ENCODE measurements around the gene IL32.

The IL32 gene

GRCh38 chr16:3027983-3028715 lies 37.3 kb upstream of the IL32 start:
- DNase-seq (ENCODE audit: low read depth), result peak; percentile 77

GRCh38 chr16:3028716-3029319 lies 36.6 kb upstream of the IL32 start:
- no peak for DNase-seq (ENCODE audit: low read depth)

- DNase-seq (ENCODE audit: low read depth), result no peak
Measured at GRCh38 chr16:3029491-3030221, 35.8 kb upstream of the IL32 start.

GRCh38 chr16:3030222-3031212 lies 34.9 kb upstream of the IL32 start:
- DNase-seq (ENCODE audit: low read depth), result no peak

- no peak for DNase-seq (ENCODE audit: low read depth)
Measured at GRCh38 chr16:3032624-3033023, 32.8 kb upstream of the IL32 start.

- DNase-seq (ENCODE audit: low read depth), result no peak
Measured at GRCh38 chr16:3035289-3035971, 30.0 kb upstream of the IL32 start.

- DNase-seq (ENCODE audit: low read depth), result no peak
Measured at GRCh38 chr16:3035972-3036725, 29.3 kb upstream of the IL32 start.

- DNase-seq (ENCODE audit: low read depth), result no peak
Measured at GRCh38 chr16:3036726-3037315, 28.6 kb upstream of the IL32 start, which contains the start of gene BICDL2. BICDL2 (minus strand) TSS chr16:3036944; CDS start chr16:3035496, 1,448 bp downstream.

GRCh38 chr16:3038256-3038655 lies 27.2 kb upstream of the IL32 start:
- no peak for DNase-seq (ENCODE audit: low read depth)

GRCh38 chr16:3038896-3039295 lies 26.5 kb upstream of the IL32 start:
- DNase-seq (ENCODE audit: low read depth), result no peak

GRCh38 chr16:3042376-3042775 lies 23.1 kb upstream of the IL32 start:
- DNase-seq (ENCODE audit: low read depth), result no peak

GRCh38 chr16:3044708-3045107 lies 20.7 kb upstream of the IL32 start:
- DNase-seq (ENCODE audit: low read depth), result no peak

GRCh38 chr16:3045758-3046640 lies 19.4 kb upstream of the IL32 start, which contains the start of gene MMP25:
MMP25 (plus strand) TSS chr16:3046561; CDS start chr16:3046918, 357 bp downstream.
- no peak for DNase-seq (ENCODE audit: low read depth)

GRCh38 chr16:3046641-3047386 lies 18.6 kb upstream of the IL32 start:
- no peak for DNase-seq (ENCODE audit: low read depth)

- no peak for DNase-seq (ENCODE audit: low read depth)
Measured at GRCh38 chr16:3047387-3047720, 18.1 kb upstream of the IL32 start.

GRCh38 chr16:3049921-3050481 lies 15.4 kb upstream of the IL32 start:
- DNase-seq (ENCODE audit: low read depth), result no peak

GRCh38 chr16:3050487-3050886 lies 15.0 kb upstream of the IL32 start:
- no peak for DNase-seq (ENCODE audit: low read depth)

- DNase-seq (ENCODE audit: low read depth), result no peak
Measured at GRCh38 chr16:3051009-3051408, 14.4 kb upstream of the IL32 start.

All from stimulated activated CD8-positive, alpha-beta memory T cell treated with anti-CD3 and anti-CD28 coated beads, Interleukin-12 subunit alpha, Interleukin-12 subunit beta, amount 100 ng/mL, for 1 hour (primary cell).